NK-92 (cell line): Measurements from ENCODE around the gene SESN1.
"Not testable (repeated sequence)": the region's sequence is repeated elsewhere in the genome, so short reads cannot be mapped to it uniquely, and the experiment has no call there.

Experiments used
- DNase-seq: peaks from one replicate; lab custom pipeline; 2025; ENCODE audit not compliant: unreplicated experiment; lab: John Stamatoyannopoulos, UW

Gene SESN1

GRCh38 chr6:109002882-109003281 lies 91.8 kb downstream of the SESN1 start:
- DNase-seq: no peak

GRCh38 chr6:109002051-109002697 lies 92.5 kb downstream of the SESN1 start:
- DNase-seq: no peak

- DNase-seq: no peak
Observed at GRCh38 chr6:109001291-109001894, 93.3 kb downstream of the SESN1 start.

GRCh38 chr6:109000289-109000688 lies 94.4 kb downstream of the SESN1 start:
- DNase-seq: no peak

GRCh38 chr6:108999428-108999827 lies 95.2 kb downstream of the SESN1 start:
- DNase-seq: no peak

- no peak for DNase-seq
Observed at GRCh38 chr6:108998485-108998884, 96.2 kb downstream of the SESN1 start.

GRCh38 chr6:108996208-108996607 lies 98.4 kb downstream of the SESN1 start:
- DNase-seq: no peak

GRCh38 chr6:108995296-108995695 lies 99.3 kb downstream of the SESN1 start:
- no peak for DNase-seq

GRCh38 chr6:108993876-108994275 lies 100.8 kb downstream of the SESN1 start:
- no peak for DNase-seq

- DNase-seq: no peak
Observed at GRCh38 chr6:108989700-108990099, 104.9 kb downstream of the SESN1 start.

GRCh38 chr6:108988765-108989164 lies 105.9 kb downstream of the SESN1 start:
- DNase-seq: no peak

GRCh38 chr6:108988296-108988695 lies 106.3 kb downstream of the SESN1 start:
- DNase-seq: no peak

- no peak for DNase-seq
Observed at GRCh38 chr6:108987156-108987555, 107.5 kb downstream of the SESN1 start.

- no peak for DNase-seq
Observed at GRCh38 chr6:108985301-108985700, 109.3 kb downstream of the SESN1 start.

- DNase-seq: no peak
Observed at GRCh38 chr6:108983151-108983550, 111.5 kb downstream of the SESN1 start.

GRCh38 chr6:108982154-108983113 lies 112.2 kb downstream of the SESN1 start:
- DNase-seq: no peak

GRCh38 chr6:108978638-108979037 lies 116.0 kb downstream of the SESN1 start:
- DNase-seq: not testable (repeated sequence)

GRCh38 chr6:108974201-108974600 lies 120.4 kb downstream of the SESN1 start:
- no peak for DNase-seq

- DNase-seq: no peak
Observed at GRCh38 chr6:108969776-108970175, 124.9 kb downstream of the SESN1 start.

- no peak for DNase-seq
Observed at GRCh38 chr6:108968325-108969316, 126.0 kb downstream of the SESN1 start.
